Naive thymus-derived CD4-positive, alpha-beta T cell (primary cell): ENCODE data around the gene SLC51B. TPM values are rescaled to one million over a fixed set of nuclear protein-coding genes. Genes with fewer than 3 reads are reported as not detected.
"Not testable (repeated sequence)": the region's sequence is repeated elsewhere in the genome, so short reads cannot be mapped to it uniquely, and the experiment has no call there.

Experiments used
- ATAC-seq: fragments of 150-1000 bp; cut with Tn5 transposase; 2 replicates; pipeline ENCODE4 v1.10.0; 2021; ENCODE audit warnings: mild to moderate bottlenecking, moderate library complexity
- CTCF ChIA-PET: fragments of 350-600 bp; sonication (Branson Sonifier 250); formaldehyde crosslinking; loops from one replicate; lab custom pipeline; 2021; ENCODE audit warnings: antibody characterized with exemption; lab: Charles Lee
- POLR2A ChIA-PET: fragments of 350-600 bp; sonication (Branson Sonifier 250); formaldehyde crosslinking; loops from one replicate; lab custom pipeline; 2021; ENCODE audit warnings: antibody characterized with exemption, inconsistent platforms; lab: Charles Lee
- DNase-seq, 9 donors: peaks; one replicate each; pipeline versions ENCODE4 v3.0.0 to v3.0.0-alpha.2; 2020 to 2022; ENCODE audit warnings: mixed read lengths in 1 of 9
- H3K27ac ChIP-seq: one replicate; pipeline ENCODE4 v1.7.0; 2013; ENCODE audit warnings: mild to moderate bottlenecking, low read depth, low read length, moderate library complexity
- H3K27me3 ChIP-seq, 2 donors: one replicate each; pipeline ENCODE4 v1.7.0; 2013; ENCODE audit warnings: low read length in 2 of 2, mild to moderate bottlenecking in 2 of 2, moderate library complexity in 2 of 2; ENCODE audit not compliant: control insufficient read depth in 2 of 2, insufficient read depth in 2 of 2
- H3K36me3 ChIP-seq, 3 experiments: 1 replicate in 2 of 3; 2 replicates in 1 of 3; pipeline ENCODE4 v1.7.0; 2013; ENCODE audit warnings: low read length in 3 of 3, mild to moderate bottlenecking in 3 of 3, moderate library complexity in 1 of 3; ENCODE audit not compliant: insufficient read depth in 3 of 3, control insufficient read depth in 2 of 3
- H3K4me1 ChIP-seq, 2 donors: one replicate each; pipeline ENCODE4 v1.7.0; 2013; ENCODE audit warnings: low read length in 2 of 2, mild to moderate bottlenecking in 2 of 2, moderate library complexity in 1 of 2; ENCODE audit not compliant: control insufficient read depth in 2 of 2, insufficient read depth in 2 of 2
- H3K4me3 ChIP-seq: 2 replicates; pipeline ENCODE4 v1.7.0; 2013; ENCODE audit warnings: mild to moderate bottlenecking, low read length
- H3K9me3 ChIP-seq, 3 experiments: 1 replicate in 2 of 3; 2 replicates in 1 of 3; pipeline ENCODE4 v1.7.0; 2013; ENCODE audit warnings: low read length in 3 of 3; ENCODE audit not compliant: control insufficient read depth in 2 of 3
- H3K27ac Mint-ChIP-seq, 9 donors: one replicate each; pipeline ENCODE4 v1.8.0; 2020 to 2022; ENCODE audit warnings: mixed read lengths in 9 of 9, mild to moderate bottlenecking in 8 of 9, moderate library complexity in 5 of 9, inconsistent platforms in 2 of 9
- H3K27me3 Mint-ChIP-seq, 5 donors: one replicate each; pipeline ENCODE4 v1.8.0; 2021 to 2022; ENCODE audit warnings: mixed read lengths in 5 of 5, mild to moderate bottlenecking in 1 of 5
- H3K36me3 Mint-ChIP-seq, 5 donors: one replicate each; pipeline ENCODE4 v1.8.0; 2020 to 2022; ENCODE audit warnings: mixed read lengths in 5 of 5, mild to moderate bottlenecking in 3 of 5, inconsistent platforms in 1 of 5
- H3K4me1 Mint-ChIP-seq, 7 donors: one replicate each; pipeline ENCODE4 v1.8.0; 2020 to 2022; ENCODE audit warnings: mixed read lengths in 7 of 7, mild to moderate bottlenecking in 3 of 7, inconsistent platforms in 1 of 7
- H3K4me3 Mint-ChIP-seq, 10 donors: one replicate each; pipeline ENCODE4 v1.8.0; 2020 to 2022; ENCODE audit warnings: mild to moderate bottlenecking in 10 of 10, mixed read lengths in 10 of 10, moderate library complexity in 6 of 10, inconsistent platforms in 2 of 10
- H3K9me3 Mint-ChIP-seq, 11 donors: one replicate each; pipeline ENCODE4 v1.8.0; 2020 to 2022; ENCODE audit warnings: mixed read lengths in 11 of 11, mild to moderate bottlenecking in 4 of 11, inconsistent platforms in 1 of 11, moderate library complexity in 1 of 11
- intact Hi-C, 2 donors: fragments of 100-400 bp; cut with micrococcal nuclease; formaldehyde crosslinking; loops; one replicate each; pipeline ENCODE4 v1.15.1; 2023
- polyA plus RNA-seq, 2 donors: library from polyadenylated mRNA; unstranded; fragments of 300-500 nt; fragmentation: Illumina TruSeq; gene quantifications; one replicate each; pipeline ENCODE4 v1.2.3, GENCODE V29; 2021
- total RNA-seq, 6 experiments: library from RNA in 5 of 6; stranded (reverse) in 5 of 6; gene quantifications; 1 replicate in 5 of 6; 2 replicates in 1 of 6; pipeline ENCODE4 v1.2.3 and lab custom pipeline; 2021 to 2026

The SLC51B gene
- total and polyA plus RNA-seq, 7 experiments from 2014 or later = not detected

GRCh38 chr15:65037309-65037708 lies 7.9 kb upstream of the SLC51B start:
- Mint-ChIP-seq H3K27ac (no peak overlapping the region), H3K36me3 (no peaks in the 10 kb centered on the region), H3K9me3 (no peaks in the 10 kb centered on the region), H3K27me3 (peaks cover 0 to 17% (median 4%) of the 10 kb centered on the region in 5 donors), H3K4me3 (no peak overlapping the region), H3K4me1 (peaks cover 6 to 15% (median 9%) of the 10 kb centered on the region in 7 donors)
- no peaks in the 10 kb centered on the region for H3K36me3 ChIP-seq
- ATAC-seq (no peak), DNase-seq (no peak)
- no peaks in the 10 kb centered on the region for H3K27me3 ChIP-seq
- intact Hi-C loops = no loop called here
- H3K27ac ChIP-seq = no peak overlapping the region
- H3K4me1 ChIP-seq = no peaks in the 10 kb centered on the region
- ChIA-PET POLR2A (no interaction called here), CTCF (no interaction called here)
- H3K9me3 ChIP-seq = no peaks in the 10 kb centered on the region
- H3K4me3 ChIP-seq = no peak overlapping the region

- H3K27me3 ChIP-seq = no peaks in the 10 kb centered on the region
- intact Hi-C loops = no loop called here
- Mint-ChIP-seq H3K9me3 (no peaks in the 10 kb centered on the region), H3K4me3 (no peak overlapping the region), H3K27me3 (peaks cover 0 to 12% (median 0%) of the 10 kb centered on the region in 5 donors), H3K27ac (no peak overlapping the region), H3K4me1 (peaks cover 2 to 8% (median 5%) of the 10 kb centered on the region in 7 donors), H3K36me3 (no peaks in the 10 kb centered on the region)
- no peaks in the 10 kb centered on the region for H3K36me3 ChIP-seq
- DNase-seq (no peak), ATAC-seq (no peak)
- no peaks in the 10 kb centered on the region for H3K4me1 ChIP-seq
- POLR2A ChIA-PET = no interaction called here
- no peak overlapping the region for H3K4me3 ChIP-seq
- CTCF ChIA-PET = no interaction called here
- no peaks in the 10 kb centered on the region for H3K9me3 ChIP-seq
- no peak overlapping the region for H3K27ac ChIP-seq
These were observed 6.8 kb upstream of the SLC51B start for GRCh38 chr15:65038428-65038827.

DNA sequence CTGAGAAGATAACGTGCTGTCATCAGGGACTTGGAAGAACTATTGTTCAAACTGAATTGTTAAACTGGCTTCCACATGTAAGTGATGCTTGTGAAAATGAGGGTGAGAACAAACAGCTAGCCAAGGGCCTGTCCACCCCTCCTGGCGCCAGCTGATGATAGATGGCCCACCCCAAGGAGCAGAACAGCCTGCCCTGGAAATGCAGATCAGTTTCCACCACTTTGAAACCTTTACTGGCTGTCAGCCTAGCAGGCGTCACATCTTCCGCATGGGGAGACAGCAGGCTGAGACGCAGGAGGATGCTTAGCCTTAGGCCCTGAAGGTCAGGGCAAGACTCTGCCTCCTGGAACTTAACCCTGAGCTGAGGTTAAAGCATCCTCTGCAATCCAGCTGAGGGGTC lies 6.4 kb upstream of the SLC51B start:
- H3K9me3 ChIP-seq = no peaks in the 10 kb centered on the region
- H3K4me1 ChIP-seq = no peaks in the 10 kb centered on the region
- DNase-seq = no peak
- Mint-ChIP-seq H3K4me3 (no peak overlapping the region), H3K4me1 (peaks cover 0 to 4% (median under 1%) of the 10 kb centered on the region in 7 donors), H3K36me3 (no peaks in the 10 kb centered on the region), H3K9me3 (no peaks in the 10 kb centered on the region), H3K27me3 (peaks cover 0 to 12% (median 0%) of the 10 kb centered on the region in 5 donors), H3K27ac (no peak overlapping the region)
- intact Hi-C loops = no loop called here
- H3K27me3 ChIP-seq = no peaks in the 10 kb centered on the region
- ChIA-PET POLR2A (no interaction called here), CTCF (no interaction called here)
- H3K36me3 ChIP-seq = no peaks in the 10 kb centered on the region
- H3K4me3 ChIP-seq = no peak overlapping the region
- no peak for ATAC-seq
- H3K27ac ChIP-seq = no peak overlapping the region

GRCh38 chr15:65040461-65040860 lies 4.7 kb upstream of the SLC51B start:
- H3K36me3 Mint-ChIP-seq = no peaks in the 10 kb centered on the region
- ATAC-seq (no peak), DNase-seq (no peak)
- Histone ChIP-seq H3K27ac (no peak overlapping the region), H3K27me3 (no peaks in the 10 kb centered on the region), H3K4me1 (no peaks in the 10 kb centered on the region), H3K36me3 (no peaks in the 10 kb centered on the region), H3K9me3 (no peaks in the 10 kb centered on the region), H3K4me3 (no peak overlapping the region)
- ChIA-PET CTCF (no interaction called here), POLR2A (no interaction called here)
- intact Hi-C loops = no loop called here
- peaks cover 0 to 12% (median 4%) of the 10 kb centered on the region in 5 donors for H3K27me3 Mint-ChIP-seq
- H3K27ac Mint-ChIP-seq = no peak overlapping the region
- H3K4me1 Mint-ChIP-seq = peaks cover 0 to 2% (median 0%) of the 10 kb centered on the region in 7 donors
- no peak overlapping the region for H3K4me3 Mint-ChIP-seq
- no peaks in the 10 kb centered on the region for H3K9me3 Mint-ChIP-seq

- Mint-ChIP-seq H3K9me3 (no peaks in the 10 kb centered on the region), H3K36me3 (no peaks in the 10 kb centered on the region), H3K27ac (no peak overlapping the region), H3K4me3 (no peak overlapping the region), H3K4me1 (peaks cover 0 to 2% (median 0%) of the 10 kb centered on the region in 7 donors), H3K27me3 (peaks cover 0 to 12% (median 4%) of the 10 kb centered on the region in 5 donors)
- DNase-seq = no peak
- Histone ChIP-seq H3K27me3 (no peaks in the 10 kb centered on the region), H3K4me3 (no peak overlapping the region), H3K9me3 (no peaks in the 10 kb centered on the region), H3K4me1 (no peaks in the 10 kb centered on the region), H3K27ac (no peak overlapping the region), H3K36me3 (no peaks in the 10 kb centered on the region)
- ChIA-PET CTCF (interaction anchor here (0.6 kb wide), 1 partner anchor 1182 kb away, joined by 4 read pairs; no protein-coding TSS in a partner anchor), POLR2A (interaction anchor here (0.7 kb wide), 1 partner anchor 1930 kb away, joined by 3 read pairs; no protein-coding TSS in a partner anchor)
- intact Hi-C loops = no loop called here
- ATAC-seq = no peak
These were observed 3.4 kb upstream of the SLC51B start for GRCh38 chr15:65041787-65042186.

DNA sequence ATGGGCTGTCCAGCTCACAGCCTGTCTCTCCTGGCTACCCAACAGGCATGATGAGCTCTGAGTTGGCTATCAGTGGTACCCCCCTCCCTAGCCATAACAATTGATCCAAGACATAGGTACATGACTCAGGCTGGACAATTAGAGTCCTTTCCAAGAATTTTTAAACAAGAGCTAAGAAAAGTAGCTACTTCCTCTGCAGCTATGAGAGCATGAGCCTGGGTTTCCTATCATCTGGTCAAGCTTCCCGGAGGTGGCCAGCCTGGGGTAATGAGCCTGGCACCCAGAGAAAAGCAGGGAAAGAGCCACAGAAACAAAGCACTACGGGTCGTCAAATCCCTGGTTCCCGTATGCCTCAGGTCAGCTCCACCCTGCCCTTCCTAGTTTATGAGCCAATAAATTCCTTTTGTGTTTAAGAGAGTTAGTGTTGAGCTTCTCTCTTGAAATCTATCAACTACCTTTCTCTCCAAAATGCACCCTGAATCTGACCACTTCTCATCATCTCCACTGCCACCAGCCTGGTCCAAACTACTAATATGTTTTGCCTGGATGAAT lies 2.3 kb upstream of the SLC51B start:
- H3K27ac ChIP-seq = no peak overlapping the region
- ATAC-seq (no peak), DNase-seq (no peak)
- Mint-ChIP-seq H3K36me3 (no peaks in the 10 kb centered on the region), H3K9me3 (no peaks in the 10 kb centered on the region), H3K27ac (no peak overlapping the region), H3K27me3 (peaks cover 0 to 12% (median 4%) of the 10 kb centered on the region in 5 donors), H3K4me1 (peaks cover 0 to 3% (median 0%) of the 10 kb centered on the region in 7 donors), H3K4me3 (no peak overlapping the region)
- no peaks in the 10 kb centered on the region for H3K4me1 ChIP-seq
- POLR2A ChIA-PET = no interaction called here
- no peaks in the 10 kb centered on the region for H3K9me3 ChIP-seq
- H3K4me3 ChIP-seq = no peak overlapping the region
- no peaks in the 10 kb centered on the region for H3K27me3 ChIP-seq
- intact Hi-C loops = no loop called here
- CTCF ChIA-PET = interaction anchor here (1.0 to 1.2 kb wide), 2 partner anchors 9 to 255 kb away, joined by 3 to 5 read pairs; no protein-coding TSS in a partner anchor
- H3K36me3 ChIP-seq = no peaks in the 10 kb centered on the region

GRCh38 chr15:65044218-65044617 lies 969 bp upstream of the SLC51B start:
- H3K27ac ChIP-seq, CTCF ChIA-PET, H3K36me3 ChIP-seq, H3K27ac Mint-ChIP-seq, H3K4me1 Mint-ChIP-seq, ATAC-seq, H3K9me3 Mint-ChIP-seq, H3K4me3 Mint-ChIP-seq, H3K4me3 ChIP-seq, H3K9me3 ChIP-seq, H3K4me1 ChIP-seq, POLR2A ChIA-PET, DNase-seq, H3K27me3 ChIP-seq, intact Hi-C loops, H3K36me3 Mint-ChIP-seq: not testable (repeated sequence)
- peaks cover 0 to 12% (median 4%) of the 10 kb centered on the region in 5 donors for H3K27me3 Mint-ChIP-seq
